ENCODE results near the gene NKX6-2. TPM values are rescaled to one million over a fixed set of nuclear protein-coding genes. Genes with fewer than 3 reads are reported as not detected.

NKX6-2 gene
- total RNA-seq, 1 donor from 2014 or later: 2.1 TPM

- DNase-seq (ENCODE audit: low spot score) (no peak), ATAC-seq (no peak)
- intact Hi-C loops (cut with DNase I): no loop called here
Observed at GRCh38 chr10:132768346-132769248, 17.4 kb downstream of the NKX6-2 start.

- ATAC-seq (no peak), DNase-seq (ENCODE audit: low spot score) (no peak)
- intact Hi-C loops (cut with DNase I): no loop called here
Observed at GRCh38 chr10:132766291-132766690, 19.7 kb downstream of the NKX6-2 start.

GRCh38 chr10:132765435-132765834 is 20.5 kb downstream of the NKX6-2 start:
- ATAC-seq: no peak
- intact Hi-C loops (cut with DNase I): no loop called here
- DNase-seq (ENCODE audit: low spot score): no peak

GRCh38 chr10:132764108-132764507 is 21.8 kb downstream of the NKX6-2 start:
- DNase-seq (ENCODE audit: low spot score): no peak
- ATAC-seq: no peak
- intact Hi-C loops (cut with DNase I): no loop called here

- intact Hi-C loops (cut with DNase I): no loop called here
- DNase-seq (ENCODE audit: low spot score): no peak
- ATAC-seq: no peak
Observed at GRCh38 chr10:132763545-132763944, 22.4 kb downstream of the NKX6-2 start.

- ATAC-seq (no peak), DNase-seq (ENCODE audit: low spot score) (no peak)
- intact Hi-C loops (cut with DNase I): no loop called here
Observed at GRCh38 chr10:132762267-132762666, 23.7 kb downstream of the NKX6-2 start.

GRCh38 chr10:132761395-132762060 is 24.4 kb downstream of the NKX6-2 start:
- no peak for ATAC-seq
- intact Hi-C loops (cut with DNase I): no loop called here
- DNase-seq (ENCODE audit: low spot score): no peak

- ATAC-seq: no peak
- DNase-seq (ENCODE audit: low spot score): no peak
- intact Hi-C loops (cut with DNase I): no loop called here
Observed at GRCh38 chr10:132758865-132759264, 27.1 kb downstream of the NKX6-2 start.

GRCh38 chr10:132757171-132757570 is 28.8 kb downstream of the NKX6-2 start:
- ATAC-seq (no peak), DNase-seq (ENCODE audit: low spot score) (no peak)
- intact Hi-C loops (cut with DNase I): no loop called here

GRCh38 chr10:132756591-132756990 is 29.4 kb downstream of the NKX6-2 start:
- DNase-seq (ENCODE audit: low spot score) (no peak), ATAC-seq (no peak)
- intact Hi-C loops (cut with DNase I): no loop called here

GRCh38 chr10:132755166-132755711 is 30.7 kb downstream of the NKX6-2 start:
- ATAC-seq (no peak), DNase-seq (ENCODE audit: low spot score) (no peak)
- intact Hi-C loops (cut with DNase I): no loop called here

- ATAC-seq (no peak), DNase-seq (ENCODE audit: low spot score) (no peak)
- intact Hi-C loops (cut with DNase I): no loop called here
Observed at GRCh38 chr10:132754071-132754470, 31.9 kb downstream of the NKX6-2 start.

- intact Hi-C loops (cut with DNase I): no loop called here
Observed at GRCh38 chr10:132753596-132753995, 32.4 kb downstream of the NKX6-2 start.

GRCh38 chr10:132752961-132753360 is 33.0 kb downstream of the NKX6-2 start:
- no peak for DNase-seq (ENCODE audit: low spot score)
- intact Hi-C loops (cut with DNase I): no loop called here
- ATAC-seq: no peak

More at GRCh38 chr10:132753596-132753995, 32.4 kb downstream of the NKX6-2 start:
- no peak for DNase-seq (ENCODE audit: low spot score)
- no peak for ATAC-seq

GRCh38 chr10:132752378-132752777 is 33.6 kb downstream of the NKX6-2 start:
- ATAC-seq (no peak), DNase-seq (ENCODE audit: low spot score) (no peak)
- intact Hi-C loops (cut with DNase I): no loop called here

GRCh38 chr10:132750936-132751335 is 35.0 kb downstream of the NKX6-2 start:
- no peak for ATAC-seq
- intact Hi-C loops (cut with DNase I): no loop called here

GRCh38 chr10:132749371-132749795 is 36.6 kb downstream of the NKX6-2 start:
- intact Hi-C loops (cut with DNase I): no loop called here
- no peak for ATAC-seq
- no peak for DNase-seq (ENCODE audit: low spot score)

More at GRCh38 chr10:132750936-132751335, 35.0 kb downstream of the NKX6-2 start:
- no peak for DNase-seq (ENCODE audit: low spot score)

GRCh38 chr10:132748545-132749370 is 37.2 kb downstream of the NKX6-2 start:
- intact Hi-C loops (cut with DNase I): no loop called here
- DNase-seq (ENCODE audit: low spot score): no peak

GRCh38 chr10:132748135-132748534 is 37.8 kb downstream of the NKX6-2 start:
- intact Hi-C loops (cut with DNase I): no loop called here
- ATAC-seq: no peak
- DNase-seq (ENCODE audit: low spot score): no peak

More at GRCh38 chr10:132748545-132749370, 37.2 kb downstream of the NKX6-2 start:
- ATAC-seq: no peak
